Gastroesophageal sphincter (tissue), 4 donors: ENCODE measurements around the gene CORIN. TPM values are rescaled to one million over a fixed set of nuclear protein-coding genes. Genes with fewer than 3 reads are reported as not detected.

ENCODE experiments used
- ATAC-seq: fragments of 150-250 bp; one replicate; pipeline ENCODE4 v1.9.1; 2016; ENCODE audit warnings: mild to moderate bottlenecking, moderate library complexity
- H3K27ac ChIP-seq, 4 donors: fragments of 200-600 bp; sonication (generic) in 3 of 4; 1 replicate in 3 of 4; 2 replicates in 1 of 4; pipeline ENCODE4 v1.5.1; 2016 to 2019
- H3K27me3 ChIP-seq: fragments of 200-600 bp; sonication (generic); one replicate; pipeline ENCODE4 v1.5.1; 2019
- H3K36me3 ChIP-seq, 2 donors: fragments of 200-600 bp; sonication (generic); one replicate each; pipeline ENCODE4 v1.5.1; 2019; ENCODE audit warnings: control low read depth in 1 of 2
- H3K4me1 ChIP-seq, 3 donors: fragments of 200-600 bp; sonication (generic); 1 replicate in 2 of 3; 2 replicates in 1 of 3; pipeline ENCODE4 v1.5.1; 2016 to 2019; ENCODE audit warnings: control low read depth in 2 of 3
- H3K4me3 ChIP-seq, 2 donors: fragments of 200-600 bp; sonication (generic); one replicate each; pipeline ENCODE4 v1.5.1; 2019; ENCODE audit warnings: mild to moderate bottlenecking in 1 of 2, moderate library complexity in 1 of 2
- H3K9me3 ChIP-seq, 3 donors: fragments of 200-600 bp; sonication (generic); one replicate each; pipeline ENCODE4 v1.5.1; 2017 to 2019; ENCODE audit warnings: control low read depth in 2 of 3
- CTCF ChIP-seq, 4 experiments: fragments of 200-600 bp in 2 of 4; fragments of 450-650 bp in 2 of 4; sonication (generic) in 1 of 4; IDR thresholded peaks; one replicate each; pipeline ENCODE4 v1.5.1; 2017 to 2019; ENCODE audit warnings: antibody characterized with exemption in 4 of 4, mild to moderate bottlenecking in 2 of 4, moderate library complexity in 2 of 4
- EP300 ChIP-seq: sonication (generic); formaldehyde crosslinking; IDR thresholded peaks from one replicate; pipeline ENCODE4 v1.6.1; 2017; ENCODE audit warnings: antibody characterized with exemption, mild to moderate bottlenecking
- POLR2A ChIP-seq, 2 donors: fragments of 450-650 bp; IDR thresholded peaks; one replicate each; pipeline ENCODE4 v1.6.1; 2017; ENCODE audit warnings: antibody characterized with exemption in 2 of 2, mild to moderate bottlenecking in 2 of 2, moderate library complexity in 1 of 2
- POLR2AphosphoS5 ChIP-seq: sonication (generic); formaldehyde crosslinking; IDR thresholded peaks from one replicate; pipeline ENCODE4 v1.6.1; 2017; ENCODE audit warnings: antibody characterized with exemption
- WGBS, 2 donors: methylation state at CpG; one replicate each; pipeline ENCODE4 v1.1.5; 2018; ENCODE audit warnings: low coverage in 1 of 2; 5-methylcytosine and 5-hydroxymethylcytosine counted together
- total RNA-seq, 4 donors: library from RNA; depleted of rRNA; stranded (reverse); fragments of >200 nt; gene quantifications; one replicate each; pipeline ENCODE4 v1.1.0, GENCODE V29; 2016

The CORIN gene
- total RNA-seq, 4 donors from 2014 or later = 0.47 to 3.3 (median 2.2) TPM

GRCh38 chr4:47873877-47874541 lies 36.1 kb upstream of the CORIN start:
- no peak overlapping the region for H3K27ac ChIP-seq
- no peaks in the 10 kb centered on the region for H3K27me3 ChIP-seq
- WGBS, 2 donors = 97 to 100% methylated on average over 2 to 3 of the region's 3 CpGs
- H3K36me3 ChIP-seq = peaks cover 5 to 78% of the 10 kb centered on the region in 2 donors
- no peaks in the 10 kb centered on the region for H3K4me1 ChIP-seq
- TF ChIP-seq CTCF (IDR thresholded peaks at IDR 0.05) = no peak
- TF ChIP-seq POLR2A (IDR thresholded peaks at IDR 0.05) = no peak
- TF ChIP-seq EP300 = no peak
- no peak for TF ChIP-seq POLR2AphosphoS5
- ATAC-seq = no peak
- H3K4me3 ChIP-seq = no peak overlapping the region
- H3K9me3 ChIP-seq = peaks cover 0 to 16% (median 0%) of the 10 kb centered on the region in 3 donors

- Histone ChIP-seq H3K36me3 (peaks cover 0 to 40% of the 10 kb centered on the region in 2 donors), H3K27me3 (no peaks in the 10 kb centered on the region), H3K4me3 (no peak overlapping the region), H3K4me1 (no peaks in the 10 kb centered on the region), H3K9me3 (no peaks in the 10 kb centered on the region), H3K27ac (no peak overlapping the region)
- no peak for ATAC-seq
- 73 to 96% methylated on average over 3 to 4 of the region's 4 CpGs for WGBS, 2 donors
- no peak for TF ChIP-seq CTCF (IDR thresholded peaks at IDR 0.05)
- TF ChIP-seq EP300 = no peak
- no peak for TF ChIP-seq POLR2AphosphoS5
- TF ChIP-seq POLR2A (IDR thresholded peaks at IDR 0.05) = no peak
Observed at GRCh38 chr4:47863486-47863885, 25.6 kb upstream of the CORIN start.

- no peak for TF ChIP-seq POLR2AphosphoS5
- TF ChIP-seq EP300 = no peak
- TF ChIP-seq POLR2A (IDR thresholded peaks at IDR 0.05) = no peak
- TF ChIP-seq CTCF (IDR thresholded peaks at IDR 0.05) = no peak
- Histone ChIP-seq H3K4me3 (no peak overlapping the region), H3K4me1 (no peaks in the 10 kb centered on the region), H3K27ac (no peak overlapping the region), H3K27me3 (no peaks in the 10 kb centered on the region), H3K9me3 (no peaks in the 10 kb centered on the region), H3K36me3 (peaks cover 0 to 30% of the 10 kb centered on the region in 2 donors)
- ATAC-seq = no peak
- 88 to 96% methylated on average over 3 of the region's 3 CpGs for WGBS, 2 donors
Observed at GRCh38 chr4:47862297-47862696, 24.4 kb upstream of the CORIN start.

GRCh38 chr4:47860305-47860704 lies 22.4 kb upstream of the CORIN start:
- Histone ChIP-seq H3K9me3 (no peaks in the 10 kb centered on the region), H3K4me3 (no peak overlapping the region), H3K36me3 (peaks cover 0 to 20% of the 10 kb centered on the region in 2 donors), H3K27me3 (no peaks in the 10 kb centered on the region), H3K4me1 (peaks cover 0 to 4% (median 0%) of the 10 kb centered on the region in 3 donors), H3K27ac (no peak overlapping the region)
- 89 to 95% methylated on average over 1 of the region's 1 CpG for WGBS, 2 donors
- ATAC-seq = no peak
- TF ChIP-seq EP300 = no peak
- no peak for TF ChIP-seq CTCF (IDR thresholded peaks at IDR 0.05)
- TF ChIP-seq POLR2A (IDR thresholded peaks at IDR 0.05) = no peak
- TF ChIP-seq POLR2AphosphoS5 = no peak

- H3K27ac ChIP-seq = no peak overlapping the region
- H3K36me3 ChIP-seq = peaks cover 0 to 24% of the 10 kb centered on the region in 2 donors
- no peaks in the 10 kb centered on the region for H3K9me3 ChIP-seq
- no peaks in the 10 kb centered on the region for H3K27me3 ChIP-seq
- 70 to 97% methylated on average over 2 of the region's 2 CpGs for WGBS, 2 donors
- no peak for TF ChIP-seq POLR2AphosphoS5
- no peak for TF ChIP-seq EP300
- no peak for TF ChIP-seq CTCF (IDR thresholded peaks at IDR 0.05)
- peaks cover 0 to 4% (median 0%) of the 10 kb centered on the region in 3 donors for H3K4me1 ChIP-seq
- ATAC-seq = no peak
- no peak overlapping the region for H3K4me3 ChIP-seq
Observed at GRCh38 chr4:47858006-47858405, 20.1 kb upstream of the CORIN start.
